ENCODE data around the gene ECHDC3. TPM values are rescaled to one million over a fixed set of nuclear protein-coding genes. Genes with fewer than 3 reads are reported as not detected.
A peak's percentile ranks its signal among the peaks of the same experiment; 100 is the strongest.

The ECHDC3 gene
- total and polyA plus RNA-seq, 12 donors = 3.8 to 115 (median 40.3) TPM

DNA sequence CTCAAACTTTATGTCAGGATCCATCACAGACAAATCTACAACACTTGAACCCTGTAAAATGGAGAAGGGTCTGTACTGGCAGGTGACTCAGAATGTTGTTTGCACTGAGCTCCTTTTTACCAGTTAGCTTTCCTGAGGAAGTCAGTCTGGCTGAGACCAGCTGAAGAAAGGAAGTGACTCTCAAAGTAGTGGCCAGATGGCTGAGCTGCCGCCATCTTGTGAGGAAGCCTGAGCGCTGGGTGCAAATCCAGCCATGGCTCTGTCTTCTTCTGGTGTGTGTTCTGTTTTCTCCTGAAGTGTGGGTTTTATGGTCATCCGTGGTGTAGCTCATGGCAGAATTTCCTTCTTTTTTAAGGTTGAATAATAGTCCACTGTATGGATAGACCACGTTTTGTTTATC lies 25.5 kb upstream of the ECHDC3 start:
- intact Hi-C loops (cut with DNase I) = no loop called here
- H3K36me3 ChIP-seq (replicated peaks in 1 of 2) = no peaks in the 10 kb centered on the region
- H3K9me3 ChIP-seq (replicated peaks in 1 of 3) = no peaks in the 10 kb centered on the region
- no peak overlapping the region for H3K27ac ChIP-seq
- TF ChIP-seq POLR2A (IDR thresholded peaks at IDR 0.05) = no peak
- TF ChIP-seq CTCF (IDR thresholded peaks at IDR 0.05) = no peak
- no peaks in the 10 kb centered on the region for H3K27me3 ChIP-seq
- 94 to 97% (median 95%) methylated on average over 4 of the region's 4 CpGs for WGBS, 4 donors
- no peak overlapping the region for H3K4me3 ChIP-seq
- H3K4me1 ChIP-seq (replicated peaks in 1 of 2) = no peaks in the 10 kb centered on the region
- DNase-seq = no peak

DNA sequence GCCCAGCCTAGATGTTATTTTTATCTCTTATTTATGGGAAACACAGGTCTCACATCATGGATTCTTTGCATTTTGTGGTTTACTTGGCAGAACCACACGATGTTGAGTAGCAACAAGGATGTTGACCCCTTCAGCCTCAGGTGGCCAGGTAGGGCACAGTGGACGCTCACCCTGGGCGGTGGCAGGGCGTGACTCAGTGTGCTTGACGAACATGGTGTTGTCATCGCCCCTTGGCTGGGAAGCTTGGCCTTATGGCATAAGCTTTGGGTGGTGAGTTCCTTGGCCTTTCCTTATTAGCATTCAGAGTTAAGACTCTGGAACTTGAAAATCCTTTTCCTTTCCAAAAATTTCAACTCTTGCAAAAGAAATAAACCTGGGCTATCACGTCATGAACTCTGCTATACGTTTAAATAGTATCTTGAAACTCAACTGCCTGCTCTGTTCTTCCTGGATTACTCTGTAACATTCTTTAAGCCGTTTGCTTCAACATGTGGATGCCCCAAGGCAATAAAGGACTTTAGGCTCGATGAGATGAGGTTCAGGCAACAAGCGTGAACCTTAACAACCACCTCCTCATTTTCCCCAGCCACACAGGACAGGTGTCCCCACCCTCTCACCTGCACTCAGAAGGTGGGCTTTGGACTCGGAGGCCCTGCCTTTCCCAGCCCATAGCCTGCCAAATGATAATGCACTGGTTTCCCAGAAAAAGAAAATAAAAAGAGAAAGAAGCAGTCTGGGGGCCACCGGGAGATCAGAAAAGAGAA lies 22.5 kb upstream of the ECHDC3 start:
- Histone ChIP-seq H3K36me3 (replicated peaks in 1 of 2) (no peaks in the 10 kb centered on the region), H3K27ac (no peak overlapping the region), H3K27me3 (no peaks in the 10 kb centered on the region), H3K4me3 (no peak overlapping the region), H3K9me3 (replicated peaks in 1 of 3) (no peaks in the 10 kb centered on the region), H3K4me1 (replicated peaks in 1 of 2) (no peaks in the 10 kb centered on the region)
- no peak for DNase-seq
- intact Hi-C loops (cut with DNase I) = loop anchor here in 1 of 2 donors (5.0 to 10.0 kb wide), 2 partner anchors 105 to 202 kb away; partner anchors contain the start of gene USP6NL
- WGBS, 4 donors = 86 to 92% (median 87%) methylated on average over 13 of the region's 13 CpGs
- TF ChIP-seq POLR2A (IDR thresholded peaks at IDR 0.05) = no peak
- TF ChIP-seq CTCF (IDR thresholded peaks at IDR 0.05) = no peak

DNA sequence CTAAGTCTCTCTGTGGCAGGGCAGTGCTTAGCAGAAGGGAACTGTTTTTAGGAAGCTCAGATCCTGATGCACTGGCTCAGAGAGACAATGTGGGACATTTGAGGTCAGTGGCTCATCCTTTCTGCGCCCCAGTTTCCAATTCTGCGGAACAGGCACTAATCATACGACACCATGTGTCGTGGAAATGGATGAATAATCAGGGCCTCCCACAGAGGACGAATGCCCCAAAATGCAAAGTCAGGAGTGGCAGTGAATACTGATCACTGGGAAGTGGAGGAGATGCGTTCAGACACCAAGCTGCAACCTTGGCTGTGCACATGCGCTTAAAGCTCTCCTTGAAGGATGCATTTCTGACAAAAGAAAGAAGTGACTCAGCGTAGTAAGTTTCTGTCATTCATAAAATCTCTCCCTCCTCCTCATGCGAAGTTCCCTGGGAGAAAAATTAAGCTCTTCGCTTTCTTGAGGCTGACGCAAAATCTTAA lies 21.9 kb upstream of the ECHDC3 start:
- H3K36me3 ChIP-seq (replicated peaks in 1 of 2) = no peaks in the 10 kb centered on the region
- H3K9me3 ChIP-seq (replicated peaks in 1 of 3) = no peaks in the 10 kb centered on the region
- peak in 5 of 7 donors; percentile 18 to 61 (median 34) for DNase-seq
- H3K4me3 ChIP-seq = no peak overlapping the region
- no peaks in the 10 kb centered on the region for H3K27me3 ChIP-seq
- H3K4me1 ChIP-seq (replicated peaks in 1 of 2) = no peaks in the 10 kb centered on the region
- H3K27ac ChIP-seq = no peak overlapping the region
- intact Hi-C loops (cut with DNase I) = loop anchor here in 1 of 2 donors (5.0 to 10.0 kb wide), 2 partner anchors 106 to 203 kb away; partner anchors contain the start of gene USP6NL
- TF ChIP-seq POLR2A (IDR thresholded peaks at IDR 0.05) (no peak), CTCF (IDR thresholded peaks at IDR 0.05) (no peak)
- WGBS, 4 donors = 58 to 73% (median 67%) methylated on average over 11 of the region's 11 CpGs

GRCh38 chr10:11721806-11722205 lies 20.4 kb upstream of the ECHDC3 start:
- Histone ChIP-seq H3K36me3 (replicated peaks in 1 of 2) (no peaks in the 10 kb centered on the region), H3K27ac (no peak overlapping the region)

More at GRCh38 chr10:11721806-11722205, 20.4 kb upstream of the ECHDC3 start:
- TF ChIP-seq CTCF (IDR thresholded peaks at IDR 0.05) (no peak), POLR2A (IDR thresholded peaks at IDR 0.05) (no peak)
- DNase-seq = no peak
- WGBS, 4 donors = 89 to 95% (median 92%) methylated on average over 3 of the region's 3 CpGs
- Histone ChIP-seq H3K4me3 (no peak overlapping the region), H3K9me3 (replicated peaks in 1 of 3) (no peaks in the 10 kb centered on the region), H3K27me3 (no peaks in the 10 kb centered on the region), H3K4me1 (replicated peaks in 1 of 2) (no peaks in the 10 kb centered on the region)
- intact Hi-C loops (cut with DNase I) = loop anchor here in 1 of 2 donors (5.0 to 10.0 kb wide), 2 partner anchors 107 to 205 kb away; partner anchors contain the start of gene USP6NL

Measured in adrenal gland (tissue), 12 donors.